Kidney (tissue), 14 donors: ENCODE results near the gene NRG3. TPM values are rescaled to one million over a fixed set of nuclear protein-coding genes. Genes with fewer than 3 reads are reported as not detected.

ENCODE experiments used
- DNase-seq, 5 donors: peaks; one replicate each; pipeline ENCODE4 v3.0.0-alpha.2; 2013 to 2020
- FAIRE-seq: peaks from 2 replicates; lab custom pipeline; 2012; peaks lifted over from hg19 to GRCh38; lab: Jason Lieb, UNC
- H3K27ac ChIP-seq, 2 donors: one replicate each; pipeline ENCODE4 v1.7.0; 2013; ENCODE audit warnings: low read depth in 2 of 2, low read length in 2 of 2, inconsistent platforms in 1 of 2
- H3K27me3 ChIP-seq: one replicate; pipeline ENCODE4 v1.7.1; 2013; ENCODE audit warnings: low read length, inconsistent platforms; ENCODE audit not compliant: control insufficient read depth, insufficient read depth
- H3K36me3 ChIP-seq, 3 donors: one replicate each; pipeline versions ENCODE4 v1.7.0 to v1.7.1; 2013; ENCODE audit warnings: low read length in 3 of 3, control low read depth in 1 of 3, inconsistent platforms in 1 of 3; ENCODE audit not compliant: insufficient read depth in 3 of 3, control insufficient read depth in 2 of 3
- H3K4me1 ChIP-seq, 3 donors: one replicate each; pipeline versions ENCODE4 v1.7.0 to v1.7.1; 2013; ENCODE audit warnings: low read length in 3 of 3, inconsistent platforms in 1 of 3, low read depth in 1 of 3; ENCODE audit not compliant: control insufficient read depth in 2 of 3, insufficient read depth in 2 of 3
- H3K4me3 ChIP-seq, 3 donors: one replicate each; pipeline versions ENCODE4 v1.7.0 to v1.8.1; 2013; ENCODE audit warnings: low read length in 3 of 3, control low read depth in 1 of 3, inconsistent platforms in 1 of 3
- H3K9ac ChIP-seq, 3 donors: one replicate each; pipeline versions ENCODE4 v1.7.0 to v1.7.1; 2013; ENCODE audit warnings: low read length in 3 of 3, control low read depth in 1 of 3, inconsistent platforms in 1 of 3
- H3K9me3 ChIP-seq, 3 donors: one replicate each; pipeline versions ENCODE4 v1.7.0 to v1.7.1; 2013; ENCODE audit warnings: low read length in 3 of 3, control low read depth in 1 of 3, inconsistent platforms in 1 of 3; ENCODE audit not compliant: control insufficient read depth in 2 of 3, insufficient read depth in 1 of 3
- CTCF ChIP-seq: IDR thresholded peaks from 3 replicates; pipeline ENCODE4 v1.5.1; 2012; ENCODE audit warnings: mild to moderate bottlenecking, moderate library complexity, borderline replicate concordance; ENCODE audit not compliant: insufficient read depth; ENCODE audit errors: extremely low read depth
- intact Hi-C: fragments of 100-400 bp; cut with DNase I; formaldehyde crosslinking; loops from one replicate; pipeline ENCODE4 v1.11.1; 2022
- polyA plus RNA-seq: library from polyadenylated mRNA; stranded (reverse); fragments of 350-450 nt; fragmentation: Illumina TruSeq; extraction: RNeasy Lipid Tissue Mini Kit (QIAGEN cat#74804); gene quantifications from one replicate; pipeline ENCODE4 v1.2.3, GENCODE V29; 2014; ENCODE audit warnings: low read depth, low replicate concordance; ENCODE audit not compliant: insufficient read depth
- total RNA-seq: library from RNA; stranded (reverse); fragmentation: NEBNext Ultra II Directional; extraction: Animal tissue kit (Norgen Biotek cat#: 25700); gene quantifications from one replicate; pipeline ENCODE4 v1.2.1, GENCODE V29; 2021
- donor health status: control.
- donor health status: control.
- donor health status: control.
- donor health status: control.
- donor health status: control.
- donor health status: DM: yes; HTN: yes; CAD: no.
- donor health status: Normal renal cell carcinoma (clear cell type).

The NRG3 gene
- total and polyA plus RNA-seq, 2 donors from 2014 or later, result 0.62 to 5.4 TPM

DNA sequence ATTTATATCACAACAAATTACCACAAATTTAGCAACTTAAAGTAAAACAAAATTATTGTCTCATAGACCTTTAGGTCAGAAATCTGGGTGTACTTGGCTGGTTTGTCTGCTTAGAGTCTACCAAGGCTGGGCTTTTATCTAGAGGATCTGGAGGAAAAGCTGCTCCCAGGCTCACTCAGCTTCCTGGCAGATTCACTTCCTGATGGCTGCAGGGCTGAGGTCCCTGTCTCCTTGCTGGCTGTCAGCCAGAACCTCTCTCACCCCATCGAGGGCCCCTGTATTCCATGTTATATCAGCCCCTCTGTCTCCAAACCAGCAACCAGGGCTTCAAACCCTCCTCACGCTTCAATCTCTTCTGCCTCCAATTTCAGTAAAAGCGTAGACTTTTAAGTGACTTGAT lies 734.9 kb downstream of the NRG3 start:
- peaks cover 0 to 3% (median 0%) of the 10 kb centered on the region in 3 donors for H3K9me3 ChIP-seq
- H3K27me3 ChIP-seq, result no peaks in the 10 kb centered on the region
- no peak overlapping the region for H3K9ac ChIP-seq
- no peak overlapping the region for H3K27ac ChIP-seq
- no peaks in the 10 kb centered on the region for H3K4me1 ChIP-seq
- TF ChIP-seq CTCF, result no peak
- no peaks in the 10 kb centered on the region for H3K36me3 ChIP-seq
- H3K4me3 ChIP-seq, result no peak overlapping the region
- FAIRE-seq (no peak), DNase-seq (no peak)
- intact Hi-C loops, result no loop called here

DNA sequence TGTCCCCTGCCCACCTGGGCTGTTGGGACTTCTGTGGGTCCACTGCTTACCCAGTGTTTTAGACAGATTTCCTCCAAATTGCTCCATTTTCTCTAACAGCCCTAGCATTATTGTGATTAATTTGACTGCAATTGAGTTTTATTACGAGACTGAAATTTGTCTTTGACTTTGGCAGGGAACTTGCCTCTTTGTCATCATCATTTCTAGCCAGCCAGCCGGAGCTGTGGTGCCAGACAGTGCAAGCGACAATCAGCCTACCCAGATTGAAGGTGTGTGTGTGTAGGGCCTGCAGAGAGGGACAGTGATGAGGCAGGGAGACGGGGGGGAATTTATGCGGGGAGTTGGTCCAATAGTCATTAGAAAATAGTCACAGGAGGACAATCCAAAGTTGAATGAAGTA lies 743.0 kb downstream of the NRG3 start:
- no peak for DNase-seq
- Histone ChIP-seq H3K9ac (no peak overlapping the region), H3K9me3 (no peaks in the 10 kb centered on the region), H3K4me3 (no peak overlapping the region), H3K4me1 (no peaks in the 10 kb centered on the region), H3K36me3 (no peaks in the 10 kb centered on the region), H3K27me3 (no peaks in the 10 kb centered on the region), H3K27ac (no peak overlapping the region)
- no peak for FAIRE-seq
- intact Hi-C loops, result no loop called here
- no peak for TF ChIP-seq CTCF

- no peaks in the 10 kb centered on the region for H3K4me1 ChIP-seq
- no peak for TF ChIP-seq CTCF
- H3K36me3 ChIP-seq, result no peaks in the 10 kb centered on the region
- FAIRE-seq, result no peak
- H3K4me3 ChIP-seq, result no peak overlapping the region
- H3K27ac ChIP-seq, result no peak overlapping the region
- H3K9me3 ChIP-seq, result no peaks in the 10 kb centered on the region
- DNase-seq, result no peak
- no peak overlapping the region for H3K9ac ChIP-seq
- intact Hi-C loops, result no loop called here
- no peaks in the 10 kb centered on the region for H3K27me3 ChIP-seq
Measured at GRCh38 chr10:82621680-82622079, 746.7 kb downstream of the NRG3 start.

GRCh38 chr10:82622479-82622878 lies 747.5 kb downstream of the NRG3 start:
- FAIRE-seq, result no peak
- intact Hi-C loops, result no loop called here
- Histone ChIP-seq H3K27ac (no peak overlapping the region), H3K4me3 (no peak overlapping the region), H3K4me1 (no peaks in the 10 kb centered on the region), H3K9me3 (no peaks in the 10 kb centered on the region), H3K9ac (no peak overlapping the region), H3K27me3 (no peaks in the 10 kb centered on the region), H3K36me3 (no peaks in the 10 kb centered on the region)
- DNase-seq, result no peak
- no peak for TF ChIP-seq CTCF
